Stomach (tissue), 4 donors: ENCODE measurements around the gene ENDOD1.

Source experiments
- POLR2A ChIP-seq, 4 donors: fragments of 450-650 bp; IDR thresholded peaks; one replicate each; pipeline ENCODE4 v1.6.1; 2016; ENCODE audit warnings: antibody characterized with exemption in 4 of 4, control low read depth in 2 of 4, mild to moderate bottlenecking in 1 of 4, moderate library complexity in 1 of 4
- TF ChIP-seq, protein P1 (sequence below), 7 experiments: fragments of 450-650 bp in 4 of 7; fragments of 200-600 bp in 3 of 7; sonication (generic) in 3 of 7; IDR thresholded peaks; one replicate each; pipeline ENCODE4 v1.5.1; 2016 to 2019; ENCODE audit warnings: antibody characterized with exemption in 7 of 7, control low read depth in 2 of 7, mild to moderate bottlenecking in 1 of 7

DNA sequence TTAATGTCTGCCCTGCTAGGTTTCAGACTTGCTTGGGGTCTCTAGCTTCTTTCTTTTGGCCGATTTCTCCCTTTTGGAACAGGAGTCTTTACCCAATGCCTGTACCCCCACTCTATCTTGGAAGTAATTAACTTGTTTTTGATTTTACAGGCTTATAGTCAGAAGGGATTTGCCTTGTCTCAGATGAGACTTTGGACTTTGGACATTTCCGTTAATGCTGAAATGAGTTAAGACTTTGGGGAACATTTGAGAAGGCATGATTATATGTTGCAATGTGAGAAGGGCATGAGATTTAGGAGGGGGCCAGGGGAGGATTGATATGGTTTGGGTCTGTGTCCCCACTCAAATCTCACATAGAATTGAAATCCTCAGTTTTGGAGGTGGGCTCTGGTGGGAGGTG, 35.3 kb upstream of the ENDOD1 start:
- TF ChIP-seq, protein P1, sequence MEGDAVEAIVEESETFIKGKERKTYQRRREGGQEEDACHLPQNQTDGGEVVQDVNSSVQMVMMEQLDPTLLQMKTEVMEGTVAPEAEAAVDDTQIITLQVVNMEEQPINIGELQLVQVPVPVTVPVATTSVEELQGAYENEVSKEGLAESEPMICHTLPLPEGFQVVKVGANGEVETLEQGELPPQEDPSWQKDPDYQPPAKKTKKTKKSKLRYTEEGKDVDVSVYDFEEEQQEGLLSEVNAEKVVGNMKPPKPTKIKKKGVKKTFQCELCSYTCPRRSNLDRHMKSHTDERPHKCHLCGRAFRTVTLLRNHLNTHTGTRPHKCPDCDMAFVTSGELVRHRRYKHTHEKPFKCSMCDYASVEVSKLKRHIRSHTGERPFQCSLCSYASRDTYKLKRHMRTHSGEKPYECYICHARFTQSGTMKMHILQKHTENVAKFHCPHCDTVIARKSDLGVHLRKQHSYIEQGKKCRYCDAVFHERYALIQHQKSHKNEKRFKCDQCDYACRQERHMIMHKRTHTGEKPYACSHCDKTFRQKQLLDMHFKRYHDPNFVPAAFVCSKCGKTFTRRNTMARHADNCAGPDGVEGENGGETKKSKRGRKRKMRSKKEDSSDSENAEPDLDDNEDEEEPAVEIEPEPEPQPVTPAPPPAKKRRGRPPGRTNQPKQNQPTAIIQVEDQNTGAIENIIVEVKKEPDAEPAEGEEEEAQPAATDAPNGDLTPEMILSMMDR (IDR thresholded peaks at IDR 0.05): no peak
- no peak for TF ChIP-seq POLR2A (IDR thresholded peaks at IDR 0.05)
